WTC11 (cell line): ENCODE results near the gene AOAH. TPM values are rescaled to one million over a fixed set of nuclear protein-coding genes. Genes with fewer than 3 reads are reported as not detected.

ENCODE experiments used
- ATAC-seq: fragments of 200-7000 bp; cut with Tn5 transposase; 2 replicates; pipeline ENCODE4 v1.10.0; 2021; ENCODE audit warnings: mild to moderate bottlenecking, moderate library complexity
- CTCF ChIA-PET: fragments of 300-600 bp; sonication (Branson Sonifier 250); formaldehyde crosslinking; loops from one replicate; lab custom pipeline; 2021; ENCODE audit warnings: antibody characterized with exemption; lab: Charles Lee
- POLR2A ChIA-PET: fragments of 350-600 bp; sonication (Branson Sonifier 250); formaldehyde crosslinking; loops from one replicate; lab custom pipeline; 2021; ENCODE audit warnings: antibody characterized with exemption; lab: Charles Lee
- DNase-seq: peaks from one replicate; pipeline ENCODE4 v3.0.0; 2021; ENCODE audit warnings: low spot score
- H3K27ac Mint-ChIP-seq: 2 replicates; pipeline ENCODE4 v1.8.0; 2021; ENCODE audit warnings: mixed read lengths
- H3K27me3 Mint-ChIP-seq: 2 replicates; pipeline ENCODE4 v1.8.0; 2021; ENCODE audit warnings: low read depth, mild to moderate bottlenecking, moderate library complexity, mixed read lengths
- H3K36me3 Mint-ChIP-seq: 2 replicates; pipeline ENCODE4 v1.8.0; 2021; ENCODE audit warnings: mixed read lengths
- H3K4me1 Mint-ChIP-seq: 2 replicates; pipeline ENCODE4 v1.8.0; 2022; ENCODE audit warnings: mixed read lengths
- H3K4me3 Mint-ChIP-seq: 2 replicates; pipeline ENCODE4 v1.8.0; 2021; ENCODE audit warnings: mild to moderate bottlenecking, moderate library complexity, mixed read lengths
- H3K9me3 Mint-ChIP-seq: 2 replicates; pipeline ENCODE4 v1.8.0; 2021; ENCODE audit warnings: mixed read lengths
- ATF6 ChIP-seq: sonication (generic); formaldehyde crosslinking; IDR thresholded peaks from 2 replicates; pipeline ENCODE4 v1.8.1; 2023; ENCODE audit warnings: mild to moderate bottlenecking, missing genetic modification reagents
- EMX1 ChIP-seq: fragments of 250-450 bp; sonication (Bioruptor Pico); IDR thresholded peaks from 2 replicates; pipeline ENCODE4 v1.8.0; 2021; ENCODE audit warnings: mild to moderate bottlenecking
- FOXK1 ChIP-seq: sonication (generic); formaldehyde crosslinking; IDR thresholded peaks from 2 replicates; pipeline ENCODE4 v1.8.0; 2022; ENCODE audit warnings: mild to moderate bottlenecking, moderate library complexity, missing genetic modification reagents
- NFE2L1 ChIP-seq: sonication (generic); formaldehyde crosslinking; IDR thresholded peaks from 2 replicates; pipeline ENCODE4 v1.8.1; 2023; ENCODE audit warnings: missing genetic modification reagents
- NFYB ChIP-seq: sonication (generic); formaldehyde crosslinking; conservative IDR thresholded peaks from 2 replicates; pipeline ENCODE4 v1.8.0; 2022; ENCODE audit warnings: low read depth, missing genetic modification reagents
- NR3C1 ChIP-seq: sonication (generic); formaldehyde crosslinking; conservative IDR thresholded peaks from 2 replicates; pipeline ENCODE4 v1.8.1; 2023; ENCODE audit warnings: low read depth, mild to moderate bottlenecking, missing genetic modification reagents
- OVOL2 ChIP-seq: fragments of 250-450 bp; sonication (Bioruptor Pico); IDR thresholded peaks from 2 replicates; pipeline ENCODE4 v1.9.0; 2021; ENCODE audit warnings: mild to moderate bottlenecking, borderline replicate concordance
- SMAD4 ChIP-seq: sonication (generic); formaldehyde crosslinking; IDR thresholded peaks from 2 replicates; pipeline ENCODE4 v1.8.0; 2022; ENCODE audit warnings: mild to moderate bottlenecking, missing genetic modification reagents
- TP53 ChIP-seq: sonication (generic); formaldehyde crosslinking; IDR thresholded peaks from 2 replicates; pipeline ENCODE4 v1.8.1; 2023; ENCODE audit warnings: mild to moderate bottlenecking, missing genetic modification reagents
- ZBTB21 ChIP-seq: sonication (generic); formaldehyde crosslinking; IDR thresholded peaks from 2 replicates; pipeline ENCODE4 v1.8.1; 2023; ENCODE audit warnings: mild to moderate bottlenecking, missing genetic modification reagents, borderline replicate concordance
- ZNF138 ChIP-seq: sonication (generic); formaldehyde crosslinking; conservative IDR thresholded peaks from 2 replicates; pipeline ENCODE4 v1.8.1; 2022; ENCODE audit warnings: mild to moderate bottlenecking, moderate library complexity, missing genetic modification reagents
- ZNF396 ChIP-seq: fragments of 250-450 bp; sonication (Bioruptor Pico); IDR thresholded peaks from 2 replicates; pipeline ENCODE4 v1.8.0; 2021; ENCODE audit warnings: mild to moderate bottlenecking, moderate library complexity, borderline replicate concordance
- total RNA-seq: library from RNA; stranded (reverse); gene quantifications from 3 replicates; pipeline ENCODE4 v1.2.3, GENCODE V29; 2021
- TF ChIP-seq, protein P1 (sequence below): fragments of 250-450 bp; sonication (Bioruptor Pico); IDR thresholded peaks from 2 replicates; pipeline ENCODE4 v2.1.2; 2022; ENCODE audit warnings: mild to moderate bottlenecking, moderate library complexity
- TF ChIP-seq, protein P2 (sequence below): sonication (generic); formaldehyde crosslinking; IDR thresholded peaks from 2 replicates; pipeline ENCODE4 v1.8.0; 2023; ENCODE audit warnings: missing genetic modification reagents, mild to moderate bottlenecking, borderline replicate concordance
- TF ChIP-seq, protein P3 (sequence below): fragments of 250-450 bp; sonication (Bioruptor Pico); IDR thresholded peaks from 2 replicates; pipeline ENCODE4 v1.9.0; 2021; ENCODE audit warnings: mild to moderate bottlenecking

AOAH gene
- total RNA-seq, 1 experiment from 2014 or later = 0.31 TPM

DNA sequence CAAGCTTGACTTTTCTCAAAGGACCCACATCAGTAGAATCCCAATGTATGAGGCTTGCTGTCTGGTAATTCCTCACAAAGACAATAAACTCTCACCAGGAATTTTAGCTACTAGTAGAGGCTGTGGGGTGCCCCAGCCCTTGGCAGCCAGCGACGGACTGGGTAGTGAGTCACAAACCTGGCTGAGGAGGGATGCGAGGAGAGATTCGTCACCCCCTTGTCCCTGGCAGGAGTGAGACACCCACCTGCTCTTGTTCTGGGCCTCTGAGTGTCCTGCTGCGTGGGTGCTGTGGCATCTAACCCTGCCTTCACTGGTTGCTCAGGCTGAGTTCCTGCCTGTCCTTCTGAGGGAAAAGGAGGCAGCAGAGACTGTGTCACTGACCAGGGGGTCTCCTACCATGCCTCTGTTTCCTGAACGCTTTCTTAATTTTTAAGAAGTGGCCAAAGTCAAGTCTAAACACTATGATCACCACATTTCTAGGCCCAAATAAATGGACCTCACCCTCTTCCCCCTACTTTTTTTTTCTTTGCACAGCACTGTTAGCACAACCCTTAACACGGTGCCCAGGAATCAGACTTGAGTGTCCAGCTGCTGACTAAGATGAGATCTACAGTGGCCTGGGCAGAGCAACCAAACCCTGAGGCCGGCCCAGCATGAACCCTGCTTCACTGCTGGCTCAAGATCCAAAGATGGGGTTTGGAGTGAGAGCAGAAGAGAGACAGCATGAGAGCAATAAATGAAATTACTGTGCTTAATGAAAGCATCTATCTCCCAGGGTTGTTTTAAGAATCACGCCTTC is 188.2 kb downstream of the AOAH start:
- Mint-ChIP-seq H3K9me3 (no peaks in the 10 kb centered on the region), H3K27ac (no peak overlapping the region; the same call in 1 of the 2 replicates), H3K4me3 (no peak overlapping the region), H3K27me3 (no peaks in the 10 kb centered on the region; the same call in 1 of the 2 replicates), H3K36me3 (no peaks in the 10 kb centered on the region), H3K4me1 (no peaks in the 10 kb centered on the region)
- ChIA-PET POLR2A (no interaction called here), CTCF (interaction anchor here (0.6 to 0.9 kb wide), 2 partner anchors 13 to 349 kb away, joined by 5 to 6 read pairs; no protein-coding TSS in a partner anchor)
- ATAC-seq (no peak), DNase-seq (no peak)
- TF ChIP-seq TP53 (CRISPR knock-in tag) (no peak), NFYB (CRISPR knock-in tag) (no peak), ATF6 (CRISPR knock-in tag) (no peak)
- TF ChIP-seq, protein P1, sequence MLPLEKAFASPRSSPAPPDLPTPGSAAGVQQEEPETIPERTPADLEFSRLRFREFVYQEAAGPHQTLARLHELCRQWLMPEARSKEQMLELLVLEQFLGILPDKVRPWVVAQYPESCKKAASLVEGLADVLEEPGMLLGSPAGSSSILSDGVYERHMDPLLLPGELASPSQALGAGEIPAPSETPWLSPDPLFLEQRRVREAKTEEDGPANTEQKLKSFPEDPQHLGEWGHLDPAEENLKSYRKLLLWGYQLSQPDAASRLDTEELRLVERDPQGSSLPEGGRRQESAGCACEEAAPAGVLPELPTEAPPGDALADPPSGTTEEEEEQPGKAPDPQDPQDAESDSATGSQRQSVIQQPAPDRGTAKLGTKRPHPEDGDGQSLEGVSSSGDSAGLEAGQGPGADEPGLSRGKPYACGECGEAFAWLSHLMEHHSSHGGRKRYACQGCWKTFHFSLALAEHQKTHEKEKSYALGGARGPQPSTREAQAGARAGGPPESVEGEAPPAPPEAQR (CRISPR knock-in tag) = no peak

DNA sequence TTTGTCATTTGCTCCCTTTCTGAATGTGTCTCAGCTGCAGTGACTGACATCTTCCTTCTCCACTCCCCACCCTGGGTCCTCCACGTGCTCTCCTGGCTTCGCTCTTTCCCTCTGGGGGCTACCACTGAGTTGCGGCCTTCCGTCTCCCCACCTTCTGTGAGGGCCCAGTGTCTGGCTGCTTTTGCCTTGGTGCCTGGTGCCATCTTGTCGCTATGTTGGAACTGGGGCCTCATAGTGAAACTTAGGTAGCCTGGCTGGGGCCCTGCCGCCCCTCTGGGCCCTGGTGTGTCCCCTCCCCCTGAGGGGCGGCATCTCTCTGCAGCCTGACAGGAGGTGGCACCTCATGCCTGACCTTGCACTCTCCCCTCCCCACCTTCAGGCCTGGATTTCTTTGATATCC is 190.6 kb downstream of the AOAH start:
- Mint-ChIP-seq H3K27ac (no peak overlapping the region), H3K4me3 (no peak overlapping the region), H3K27me3 (no peaks in the 10 kb centered on the region; the same call in 1 of the 2 replicates), H3K9me3 (no peaks in the 10 kb centered on the region), H3K4me1 (no peaks in the 10 kb centered on the region), H3K36me3 (no peaks in the 10 kb centered on the region)
- ATAC-seq (no peak), DNase-seq (no peak)
- TF ChIP-seq SMAD4 (no peak), FOXK1 (CRISPR knock-in tag) (no peak), TP53 (CRISPR knock-in tag) (no peak), ZNF138 (CRISPR knock-in tag) (no peak), ZNF396 (no peak), EMX1 (no peak), OVOL2 (no peak), NR3C1 (CRISPR knock-in tag) (no peak)
- TF ChIP-seq, protein P2, sequence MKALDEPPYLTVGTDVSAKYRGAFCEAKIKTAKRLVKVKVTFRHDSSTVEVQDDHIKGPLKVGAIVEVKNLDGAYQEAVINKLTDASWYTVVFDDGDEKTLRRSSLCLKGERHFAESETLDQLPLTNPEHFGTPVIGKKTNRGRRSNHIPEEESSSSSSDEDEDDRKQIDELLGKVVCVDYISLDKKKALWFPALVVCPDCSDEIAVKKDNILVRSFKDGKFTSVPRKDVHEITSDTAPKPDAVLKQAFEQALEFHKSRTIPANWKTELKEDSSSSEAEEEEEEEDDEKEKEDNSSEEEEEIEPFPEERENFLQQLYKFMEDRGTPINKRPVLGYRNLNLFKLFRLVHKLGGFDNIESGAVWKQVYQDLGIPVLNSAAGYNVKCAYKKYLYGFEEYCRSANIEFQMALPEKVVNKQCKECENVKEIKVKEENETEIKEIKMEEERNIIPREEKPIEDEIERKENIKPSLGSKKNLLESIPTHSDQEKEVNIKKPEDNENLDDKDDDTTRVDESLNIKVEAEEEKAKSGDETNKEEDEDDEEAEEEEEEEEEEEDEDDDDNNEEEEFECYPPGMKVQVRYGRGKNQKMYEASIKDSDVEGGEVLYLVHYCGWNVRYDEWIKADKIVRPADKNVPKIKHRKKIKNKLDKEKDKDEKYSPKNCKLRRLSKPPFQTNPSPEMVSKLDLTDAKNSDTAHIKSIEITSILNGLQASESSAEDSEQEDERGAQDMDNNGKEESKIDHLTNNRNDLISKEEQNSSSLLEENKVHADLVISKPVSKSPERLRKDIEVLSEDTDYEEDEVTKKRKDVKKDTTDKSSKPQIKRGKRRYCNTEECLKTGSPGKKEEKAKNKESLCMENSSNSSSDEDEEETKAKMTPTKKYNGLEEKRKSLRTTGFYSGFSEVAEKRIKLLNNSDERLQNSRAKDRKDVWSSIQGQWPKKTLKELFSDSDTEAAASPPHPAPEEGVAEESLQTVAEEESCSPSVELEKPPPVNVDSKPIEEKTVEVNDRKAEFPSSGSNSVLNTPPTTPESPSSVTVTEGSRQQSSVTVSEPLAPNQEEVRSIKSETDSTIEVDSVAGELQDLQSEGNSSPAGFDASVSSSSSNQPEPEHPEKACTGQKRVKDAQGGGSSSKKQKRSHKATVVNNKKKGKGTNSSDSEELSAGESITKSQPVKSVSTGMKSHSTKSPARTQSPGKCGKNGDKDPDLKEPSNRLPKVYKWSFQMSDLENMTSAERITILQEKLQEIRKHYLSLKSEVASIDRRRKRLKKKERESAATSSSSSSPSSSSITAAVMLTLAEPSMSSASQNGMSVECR (CRISPR knock-in tag) = no peak
- CTCF ChIA-PET = interaction anchor here (0.6 kb wide), 1 partner anchor 542 kb away, joined by 3 read pairs; no protein-coding TSS in a partner anchor
- POLR2A ChIA-PET = no interaction called here

GRCh38 chr7:36532981-36533499 is 191.3 kb downstream of the AOAH start:
- no peak overlapping the region for H3K27ac Mint-ChIP-seq
- DNase-seq (no peak), ATAC-seq (no peak)
- H3K4me3 Mint-ChIP-seq = no peak overlapping the region
- POLR2A ChIA-PET = no interaction called here
- CTCF ChIA-PET = no interaction called here
- no peaks in the 10 kb centered on the region; the same call in 1 of the 2 replicates for H3K27me3 Mint-ChIP-seq
- no peaks in the 10 kb centered on the region for H3K9me3 Mint-ChIP-seq
- no peaks in the 10 kb centered on the region for H3K4me1 Mint-ChIP-seq
- no peaks in the 10 kb centered on the region for H3K36me3 Mint-ChIP-seq
- TF ChIP-seq ZBTB21 = no peak
- TF ChIP-seq NFE2L1 (CRISPR knock-in tag) = no peak
- TF ChIP-seq, protein P3, sequence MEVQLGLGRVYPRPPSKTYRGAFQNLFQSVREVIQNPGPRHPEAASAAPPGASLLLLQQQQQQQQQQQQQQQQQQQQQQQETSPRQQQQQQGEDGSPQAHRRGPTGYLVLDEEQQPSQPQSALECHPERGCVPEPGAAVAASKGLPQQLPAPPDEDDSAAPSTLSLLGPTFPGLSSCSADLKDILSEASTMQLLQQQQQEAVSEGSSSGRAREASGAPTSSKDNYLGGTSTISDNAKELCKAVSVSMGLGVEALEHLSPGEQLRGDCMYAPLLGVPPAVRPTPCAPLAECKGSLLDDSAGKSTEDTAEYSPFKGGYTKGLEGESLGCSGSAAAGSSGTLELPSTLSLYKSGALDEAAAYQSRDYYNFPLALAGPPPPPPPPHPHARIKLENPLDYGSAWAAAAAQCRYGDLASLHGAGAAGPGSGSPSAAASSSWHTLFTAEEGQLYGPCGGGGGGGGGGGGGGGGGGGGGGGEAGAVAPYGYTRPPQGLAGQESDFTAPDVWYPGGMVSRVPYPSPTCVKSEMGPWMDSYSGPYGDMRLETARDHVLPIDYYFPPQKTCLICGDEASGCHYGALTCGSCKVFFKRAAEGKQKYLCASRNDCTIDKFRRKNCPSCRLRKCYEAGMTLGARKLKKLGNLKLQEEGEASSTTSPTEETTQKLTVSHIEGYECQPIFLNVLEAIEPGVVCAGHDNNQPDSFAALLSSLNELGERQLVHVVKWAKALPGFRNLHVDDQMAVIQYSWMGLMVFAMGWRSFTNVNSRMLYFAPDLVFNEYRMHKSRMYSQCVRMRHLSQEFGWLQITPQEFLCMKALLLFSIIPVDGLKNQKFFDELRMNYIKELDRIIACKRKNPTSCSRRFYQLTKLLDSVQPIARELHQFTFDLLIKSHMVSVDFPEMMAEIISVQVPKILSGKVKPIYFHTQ = no peak
- TF ChIP-seq, protein P2 (CRISPR knock-in tag) = no peak
